AG09309 (cell line): Measurements from ENCODE around the gene SLC29A3.

Experiments
- DNase-seq: peaks from one replicate; pipeline ENCODE4 v3.0.0-alpha.2; 2010; ENCODE audit warnings: low read depth
- H3K4me3 ChIP-seq: 2 replicates; pipeline ENCODE4 v1.5.1; 2011; ENCODE audit warnings: mild to moderate bottlenecking, low read depth, low read length, moderate library complexity; ENCODE audit not compliant: control insufficient read depth
- CTCF ChIP-seq: IDR thresholded peaks from 2 replicates; pipeline ENCODE4 v1.5.1; 2011; ENCODE audit warnings: mild to moderate bottlenecking, low read depth, low read length, inconsistent platforms; ENCODE audit not compliant: insufficient read depth, control insufficient read depth; ENCODE audit errors: missing control alignments

Gene SLC29A3

GRCh38 chr10:71289421-71290130 is 29.5 kb upstream of the SLC29A3 start:
- no peak for TF ChIP-seq CTCF
- no peak for DNase-seq

DNA sequence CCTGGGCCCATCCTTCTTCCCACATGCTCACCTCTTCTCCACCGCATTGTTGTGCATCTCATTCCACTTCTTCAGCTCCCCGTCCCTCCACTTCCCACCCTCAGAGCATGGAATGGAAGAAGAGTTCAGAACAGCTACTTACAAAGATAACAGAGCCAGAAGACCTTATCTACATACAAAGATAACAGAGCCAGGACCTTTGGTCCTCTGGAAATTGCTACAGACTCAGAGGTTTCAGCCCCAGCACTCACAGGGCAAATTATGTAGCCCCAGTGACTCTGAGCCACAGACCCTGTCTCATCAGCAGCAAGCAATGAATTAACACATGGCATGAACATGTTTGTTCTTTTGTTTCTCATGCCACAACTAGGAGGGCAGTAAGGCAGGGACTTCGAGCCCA is 28.7 kb upstream of the SLC29A3 start:
- H3K4me3 ChIP-seq: no peak overlapping the region
- no peak for TF ChIP-seq CTCF
- DNase-seq: no peak

More at GRCh38 chr10:71289421-71290130, 29.5 kb upstream of the SLC29A3 start:
- H3K4me3 ChIP-seq: no peak overlapping the region

- TF ChIP-seq CTCF: no peak
- no peak for DNase-seq
- H3K4me3 ChIP-seq: no peak overlapping the region
Measured at GRCh38 chr10:71290806-71291527, 28.1 kb upstream of the SLC29A3 start.

DNA sequence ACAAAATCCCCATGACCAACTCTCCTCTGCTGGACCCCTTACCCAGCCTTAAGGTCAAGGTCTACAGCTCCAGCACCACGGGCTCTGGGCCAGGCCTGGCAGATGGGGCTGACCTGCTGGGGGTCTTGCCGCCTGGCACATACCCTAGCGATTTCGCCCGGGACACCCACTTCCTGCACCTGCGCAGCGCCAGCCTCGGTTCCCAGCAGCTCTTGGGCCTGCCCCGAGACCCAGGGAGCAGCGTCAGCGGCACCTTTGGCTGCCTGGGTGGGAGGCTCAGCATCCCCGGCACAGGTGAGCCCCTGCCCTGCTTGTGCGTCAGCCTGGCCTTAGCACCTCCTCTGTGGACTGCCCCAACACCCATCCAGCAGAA is 27.5 kb upstream of the SLC29A3 start:
- no peak for DNase-seq
- TF ChIP-seq CTCF: no peak
- H3K4me3 ChIP-seq: no peak overlapping the region

DNA sequence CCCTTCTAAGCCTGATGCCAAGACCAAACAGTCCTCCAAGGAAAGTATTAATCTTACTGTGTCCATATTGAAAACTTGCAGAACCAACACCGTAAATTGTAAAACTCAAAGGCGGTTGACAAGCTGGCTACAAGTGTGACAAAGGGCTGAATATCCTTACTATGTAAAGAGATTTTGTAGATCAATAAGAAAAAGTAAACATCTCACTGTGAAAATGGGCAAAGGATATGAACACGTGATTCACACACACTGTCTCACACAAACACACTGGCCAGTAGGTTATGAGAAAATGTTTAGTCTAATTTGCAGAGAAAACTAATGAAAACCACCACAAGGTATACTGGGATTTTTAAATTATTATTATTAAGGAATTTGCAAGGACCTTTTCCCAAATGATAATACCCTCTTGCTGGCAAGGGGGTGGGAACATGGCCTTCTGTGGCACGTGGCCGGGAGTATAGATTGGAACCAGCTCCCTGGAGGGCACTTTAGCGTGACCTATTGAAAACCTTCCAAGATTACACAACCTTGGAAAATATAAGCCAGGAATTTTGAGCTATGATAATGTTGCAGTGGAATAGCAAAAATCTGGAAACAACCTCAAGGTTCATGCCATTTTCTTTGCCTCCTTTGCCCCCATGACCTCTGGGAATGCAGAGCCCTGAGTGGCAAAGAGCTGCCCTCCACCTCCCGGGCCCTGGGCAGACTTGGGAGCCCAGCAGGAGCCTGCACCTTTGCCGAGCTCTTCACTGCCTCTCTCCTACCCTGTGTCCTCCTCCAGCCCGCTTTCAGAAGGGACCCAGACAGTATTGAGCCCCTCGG is 26.2 kb upstream of the SLC29A3 start:
- DNase-seq: no peak
- no peak overlapping the region for H3K4me3 ChIP-seq
- TF ChIP-seq CTCF: no peak

GRCh38 chr10:71293446-71294084 is 25.5 kb upstream of the SLC29A3 start:
- TF ChIP-seq CTCF: no peak
- no peak overlapping the region for H3K4me3 ChIP-seq
- DNase-seq: no peak
